Kidney (tissue), 14 donors: ENCODE results near the gene OR2V2. TPM values are rescaled to one million over a fixed set of nuclear protein-coding genes. Genes with fewer than 3 reads are reported as not detected.

Experiments
- DNase-seq, 5 donors: peaks; one replicate each; pipeline ENCODE4 v3.0.0-alpha.2; 2013 to 2020
- FAIRE-seq: peaks from 2 replicates; lab custom pipeline; 2012; peaks lifted over from hg19 to GRCh38; lab: Jason Lieb, UNC
- H3K27ac ChIP-seq, 2 donors: one replicate each; pipeline ENCODE4 v1.7.0; 2013; ENCODE audit warnings: low read depth in 2 of 2, low read length in 2 of 2, inconsistent platforms in 1 of 2
- H3K27me3 ChIP-seq: one replicate; pipeline ENCODE4 v1.7.1; 2013; ENCODE audit warnings: low read length, inconsistent platforms; ENCODE audit not compliant: control insufficient read depth, insufficient read depth
- H3K36me3 ChIP-seq, 3 donors: one replicate each; pipeline versions ENCODE4 v1.7.0 to v1.7.1; 2013; ENCODE audit warnings: low read length in 3 of 3, control low read depth in 1 of 3, inconsistent platforms in 1 of 3; ENCODE audit not compliant: insufficient read depth in 3 of 3, control insufficient read depth in 2 of 3
- H3K4me1 ChIP-seq, 3 donors: one replicate each; pipeline versions ENCODE4 v1.7.0 to v1.7.1; 2013; ENCODE audit warnings: low read length in 3 of 3, inconsistent platforms in 1 of 3, low read depth in 1 of 3; ENCODE audit not compliant: control insufficient read depth in 2 of 3, insufficient read depth in 2 of 3
- H3K4me3 ChIP-seq, 3 donors: one replicate each; pipeline versions ENCODE4 v1.7.0 to v1.8.1; 2013; ENCODE audit warnings: low read length in 3 of 3, control low read depth in 1 of 3, inconsistent platforms in 1 of 3
- H3K9ac ChIP-seq, 3 donors: one replicate each; pipeline versions ENCODE4 v1.7.0 to v1.7.1; 2013; ENCODE audit warnings: low read length in 3 of 3, control low read depth in 1 of 3, inconsistent platforms in 1 of 3
- H3K9me3 ChIP-seq, 3 donors: one replicate each; pipeline versions ENCODE4 v1.7.0 to v1.7.1; 2013; ENCODE audit warnings: low read length in 3 of 3, control low read depth in 1 of 3, inconsistent platforms in 1 of 3; ENCODE audit not compliant: control insufficient read depth in 2 of 3, insufficient read depth in 1 of 3
- intact Hi-C: fragments of 100-400 bp; cut with DNase I; formaldehyde crosslinking; loops from one replicate; pipeline ENCODE4 v1.11.1; 2022
- polyA plus RNA-seq: library from polyadenylated mRNA; stranded (reverse); fragments of 350-450 nt; fragmentation: Illumina TruSeq; extraction: RNeasy Lipid Tissue Mini Kit (QIAGEN cat#74804); gene quantifications from one replicate; pipeline ENCODE4 v1.2.3, GENCODE V29; 2014; ENCODE audit warnings: low read depth, low replicate concordance; ENCODE audit not compliant: insufficient read depth
- total RNA-seq: library from RNA; stranded (reverse); fragmentation: NEBNext Ultra II Directional; extraction: Animal tissue kit (Norgen Biotek cat#: 25700); gene quantifications from one replicate; pipeline ENCODE4 v1.2.1, GENCODE V29; 2021
- TF ChIP-seq, protein P1 (sequence below): IDR thresholded peaks from 3 replicates; pipeline ENCODE4 v1.5.1; 2012; ENCODE audit warnings: mild to moderate bottlenecking, moderate library complexity, borderline replicate concordance; ENCODE audit not compliant: insufficient read depth; ENCODE audit errors: extremely low read depth
- donor health status: control.
- donor health status: control.
- donor health status: control.
- donor health status: control.
- donor health status: control.
- donor health status: DM: yes; HTN: yes; CAD: no.
- donor health status: Normal renal cell carcinoma (clear cell type).

OR2V2 gene
- total and polyA plus RNA-seq, 2 donors from 2014 or later, result not detected

DNA sequence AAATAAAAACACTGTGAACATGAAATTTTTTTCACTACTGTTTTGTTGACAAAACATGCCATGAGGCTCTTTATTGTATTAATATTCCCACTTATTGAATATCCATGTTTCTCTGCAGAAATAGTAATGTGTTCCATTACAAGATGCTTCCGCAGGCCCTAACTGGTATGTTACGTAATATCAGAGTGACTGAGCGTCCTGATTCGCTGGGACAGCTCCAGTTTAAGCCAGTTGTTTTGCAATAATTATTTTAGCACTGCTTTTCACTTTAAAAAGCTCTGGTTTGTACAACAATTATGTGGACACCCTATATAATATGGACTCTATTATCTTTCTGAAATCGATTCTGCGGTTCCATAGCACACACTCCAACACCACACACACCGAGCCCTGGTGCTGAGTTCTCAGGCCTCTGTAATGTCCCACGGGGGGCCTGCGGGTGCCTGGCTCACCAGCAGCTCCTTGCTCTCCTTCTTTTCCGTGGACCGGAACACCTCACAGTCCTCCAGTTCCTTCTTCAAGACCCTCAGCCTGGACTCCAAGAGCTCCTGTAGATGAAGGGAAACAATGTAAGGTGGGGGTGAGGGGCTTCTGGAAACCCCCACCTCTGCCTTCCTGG lies 55.8 kb downstream of the OR2V2 start:
- H3K27ac ChIP-seq, result no peak overlapping the region
- intact Hi-C loops, result no loop called here
- H3K4me1 ChIP-seq, result peaks cover 0 to 13% (median 9%) of the 10 kb centered on the region in 3 donors
- FAIRE-seq (no peak), DNase-seq (no peak)
- H3K36me3 ChIP-seq, result no peaks in the 10 kb centered on the region
- peaks cover 10% of the 10 kb centered on the region for H3K27me3 ChIP-seq
- H3K9me3 ChIP-seq, result no peaks in the 10 kb centered on the region
- H3K9ac ChIP-seq, result no peak overlapping the region
- TF ChIP-seq, protein P1, sequence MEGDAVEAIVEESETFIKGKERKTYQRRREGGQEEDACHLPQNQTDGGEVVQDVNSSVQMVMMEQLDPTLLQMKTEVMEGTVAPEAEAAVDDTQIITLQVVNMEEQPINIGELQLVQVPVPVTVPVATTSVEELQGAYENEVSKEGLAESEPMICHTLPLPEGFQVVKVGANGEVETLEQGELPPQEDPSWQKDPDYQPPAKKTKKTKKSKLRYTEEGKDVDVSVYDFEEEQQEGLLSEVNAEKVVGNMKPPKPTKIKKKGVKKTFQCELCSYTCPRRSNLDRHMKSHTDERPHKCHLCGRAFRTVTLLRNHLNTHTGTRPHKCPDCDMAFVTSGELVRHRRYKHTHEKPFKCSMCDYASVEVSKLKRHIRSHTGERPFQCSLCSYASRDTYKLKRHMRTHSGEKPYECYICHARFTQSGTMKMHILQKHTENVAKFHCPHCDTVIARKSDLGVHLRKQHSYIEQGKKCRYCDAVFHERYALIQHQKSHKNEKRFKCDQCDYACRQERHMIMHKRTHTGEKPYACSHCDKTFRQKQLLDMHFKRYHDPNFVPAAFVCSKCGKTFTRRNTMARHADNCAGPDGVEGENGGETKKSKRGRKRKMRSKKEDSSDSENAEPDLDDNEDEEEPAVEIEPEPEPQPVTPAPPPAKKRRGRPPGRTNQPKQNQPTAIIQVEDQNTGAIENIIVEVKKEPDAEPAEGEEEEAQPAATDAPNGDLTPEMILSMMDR, result no peak
- no peak overlapping the region for H3K4me3 ChIP-seq

GRCh38 chr5:181203777-181204112 lies 56.4 kb downstream of the OR2V2 start:
- TF ChIP-seq, protein P1, result no peak
- H3K4me1 ChIP-seq, result peaks cover 0 to 13% (median 9%) of the 10 kb centered on the region in 3 donors
- no peak overlapping the region for H3K9ac ChIP-seq
- DNase-seq (peak in 2 of 5 donors; percentile 23 to 63), FAIRE-seq (no peak)
- no peak overlapping the region for H3K27ac ChIP-seq
- no peaks in the 10 kb centered on the region for H3K9me3 ChIP-seq
- no peaks in the 10 kb centered on the region for H3K36me3 ChIP-seq
- peak overlapping the region in 2 of 3 donors; percentile 10 to 63 for H3K4me3 ChIP-seq
- intact Hi-C loops, result no loop called here
- peaks cover 10% of the 10 kb centered on the region for H3K27me3 ChIP-seq

- H3K9ac ChIP-seq, result no peak overlapping the region
- intact Hi-C loops, result no loop called here
- peaks cover 0 to 13% (median 9%) of the 10 kb centered on the region in 3 donors for H3K4me1 ChIP-seq
- no peaks in the 10 kb centered on the region for H3K36me3 ChIP-seq
- H3K9me3 ChIP-seq, result no peaks in the 10 kb centered on the region
- H3K4me3 ChIP-seq, result peak overlapping the region in 2 of 3 donors; percentile 10 to 63
- no peak overlapping the region for H3K27ac ChIP-seq
- TF ChIP-seq, protein P1, result no peak
- peaks cover 10% of the 10 kb centered on the region for H3K27me3 ChIP-seq
- peak in 3 of 5 donors; percentile 32 to 72 (median 42) for DNase-seq
- FAIRE-seq, result no peak
Observed at GRCh38 chr5:181204113-181204825, 56.9 kb downstream of the OR2V2 start.
